Erythroblast (primary cell): ENCODE data around the gene RAX2.

Experiments used
- GATA1 ChIP-seq: IDR thresholded peaks from 2 replicates; pipeline ENCODE4 v1.6.1; 2011; ENCODE audit warnings: low read depth, mild to moderate bottlenecking, control low read depth, low read length, moderate library complexity
- POLR2A ChIP-seq: IDR thresholded peaks from 2 replicates; pipeline ENCODE4 v1.6.1; 2011; ENCODE audit warnings: mild to moderate bottlenecking, low read length

- TF ChIP-seq POLR2A, result no peak
- no peak for TF ChIP-seq GATA1
Observed at GRCh38 chr19:3814648-3815047, 42.6 kb upstream of the RAX2 start.
